ENCODE results near the gene PXDC1.

Gene PXDC1

GRCh38 chr6:3727593-3728108 lies 23.9 kb downstream of the PXDC1 start:
- no peak for DNase-seq
- in situ Hi-C loops (cut with HindIII; ENCODE audit: low pct_ligation_motif_present, low sequenced_read_pairs), result loop anchor here (10.0 kb wide), 1 partner anchor 443 kb away; no protein-coding TSS in a partner anchor
- Histone ChIP-seq H3K36me3 (replicated peaks) (peaks cover 56% of the 10 kb centered on the region), H3K4me3 (ENCODE audit: low read depth, low read length) (no peak overlapping the region), H3K27ac (no peak overlapping the region), H3K27me3 (replicated peaks) (no peaks in the 10 kb centered on the region)
- TF ChIP-seq, protein P1, sequence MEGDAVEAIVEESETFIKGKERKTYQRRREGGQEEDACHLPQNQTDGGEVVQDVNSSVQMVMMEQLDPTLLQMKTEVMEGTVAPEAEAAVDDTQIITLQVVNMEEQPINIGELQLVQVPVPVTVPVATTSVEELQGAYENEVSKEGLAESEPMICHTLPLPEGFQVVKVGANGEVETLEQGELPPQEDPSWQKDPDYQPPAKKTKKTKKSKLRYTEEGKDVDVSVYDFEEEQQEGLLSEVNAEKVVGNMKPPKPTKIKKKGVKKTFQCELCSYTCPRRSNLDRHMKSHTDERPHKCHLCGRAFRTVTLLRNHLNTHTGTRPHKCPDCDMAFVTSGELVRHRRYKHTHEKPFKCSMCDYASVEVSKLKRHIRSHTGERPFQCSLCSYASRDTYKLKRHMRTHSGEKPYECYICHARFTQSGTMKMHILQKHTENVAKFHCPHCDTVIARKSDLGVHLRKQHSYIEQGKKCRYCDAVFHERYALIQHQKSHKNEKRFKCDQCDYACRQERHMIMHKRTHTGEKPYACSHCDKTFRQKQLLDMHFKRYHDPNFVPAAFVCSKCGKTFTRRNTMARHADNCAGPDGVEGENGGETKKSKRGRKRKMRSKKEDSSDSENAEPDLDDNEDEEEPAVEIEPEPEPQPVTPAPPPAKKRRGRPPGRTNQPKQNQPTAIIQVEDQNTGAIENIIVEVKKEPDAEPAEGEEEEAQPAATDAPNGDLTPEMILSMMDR (IDR thresholded peaks at IDR 0.05; ENCODE audit: low read depth, low read length, missing control alignments), result no peak

GRCh38 chr6:3727036-3727435 lies 24.5 kb downstream of the PXDC1 start:
- H3K27me3 ChIP-seq (replicated peaks), result no peaks in the 10 kb centered on the region
- no peak overlapping the region for H3K27ac ChIP-seq
- DNase-seq, result no peak
- TF ChIP-seq, protein P1 (IDR thresholded peaks at IDR 0.05; ENCODE audit: low read depth, low read length, missing control alignments), result no peak
- no peak overlapping the region for H3K4me3 ChIP-seq (ENCODE audit: low read depth, low read length)
- in situ Hi-C loops (cut with HindIII; ENCODE audit: low pct_ligation_motif_present, low sequenced_read_pairs), result loop anchor here (10.0 kb wide), 1 partner anchor 442 kb away; no protein-coding TSS in a partner anchor
- peaks cover 59% of the 10 kb centered on the region for H3K36me3 ChIP-seq (replicated peaks)

DNA sequence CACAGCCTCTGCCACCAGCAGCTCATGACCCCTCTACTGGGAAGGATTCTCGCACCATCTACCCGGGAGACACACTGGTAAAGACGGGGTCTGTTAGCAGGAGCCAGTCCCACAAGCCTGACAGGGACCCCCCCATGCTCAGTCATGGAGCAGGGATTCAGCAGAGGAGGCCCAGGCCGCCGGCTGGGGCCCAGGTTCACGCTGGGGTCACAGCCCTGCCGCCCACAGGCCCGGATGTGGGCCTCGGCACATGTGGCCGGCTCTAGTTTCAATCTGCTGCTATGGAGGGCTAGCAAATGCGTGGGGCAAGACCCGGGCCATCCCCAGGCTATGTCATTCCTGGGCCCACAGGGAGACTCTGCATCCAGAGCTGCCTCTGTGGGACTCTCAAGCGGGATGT lies 25.1 kb downstream of the PXDC1 start:
- in situ Hi-C loops (cut with HindIII; ENCODE audit: low pct_ligation_motif_present, low sequenced_read_pairs), result loop anchor here (10.0 kb wide), 1 partner anchor 442 kb away; no protein-coding TSS in a partner anchor
- no peak for DNase-seq
- Histone ChIP-seq H3K27me3 (replicated peaks) (no peaks in the 10 kb centered on the region), H3K36me3 (replicated peaks) (peaks cover 63% of the 10 kb centered on the region), H3K27ac (peak overlapping the region; percentile 11), H3K4me3 (ENCODE audit: low read depth, low read length) (no peak overlapping the region)
- TF ChIP-seq, protein P1 (IDR thresholded peaks at IDR 0.05; ENCODE audit: low read depth, low read length, missing control alignments), result no peak

DNA sequence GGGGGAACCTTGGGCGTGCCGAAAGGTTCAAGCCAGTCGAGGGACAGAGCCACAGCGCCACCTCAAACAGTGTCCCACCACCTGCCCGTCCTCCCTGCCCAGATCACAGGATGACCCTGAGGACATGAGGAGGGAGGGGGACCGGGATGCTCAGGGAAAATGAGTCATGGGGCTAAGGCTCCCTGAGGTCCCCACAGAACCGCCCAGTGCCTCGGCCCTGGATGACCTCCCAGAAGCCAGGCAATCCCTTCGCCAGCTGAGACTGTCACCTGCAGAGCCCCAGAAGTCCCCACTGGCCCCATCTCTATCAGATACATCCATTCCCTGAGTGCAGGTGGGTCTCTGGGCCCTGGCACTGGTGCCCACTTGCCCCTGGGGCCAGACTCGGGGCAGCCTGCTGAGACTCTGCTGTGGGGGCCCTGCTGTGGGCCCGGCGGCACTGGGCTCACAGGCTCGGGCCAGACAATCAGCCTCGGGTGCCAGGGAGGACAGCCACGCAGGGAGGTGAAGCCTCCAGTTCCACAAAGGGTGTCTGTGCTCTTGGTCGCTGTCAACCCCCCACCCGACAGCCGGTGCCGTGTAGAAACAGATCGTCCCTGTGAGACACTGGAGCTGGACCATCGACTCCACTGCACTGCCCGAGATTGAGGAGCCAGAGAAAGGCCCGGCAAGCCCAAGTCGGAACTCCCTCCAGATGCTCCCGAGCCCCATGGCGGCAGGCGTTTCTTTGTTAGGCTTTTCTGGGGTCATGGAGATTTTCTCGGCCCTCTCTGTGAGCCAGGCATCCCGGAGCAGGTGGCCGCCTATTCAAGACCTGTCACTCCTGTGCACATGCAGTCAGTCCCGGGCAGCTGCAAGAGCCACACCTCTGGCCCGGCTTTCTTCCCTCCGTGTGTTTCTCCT lies 26.1 kb downstream of the PXDC1 start:
- TF ChIP-seq, protein P1 (IDR thresholded peaks at IDR 0.05; ENCODE audit: low read depth, low read length, missing control alignments), result no peak
- in situ Hi-C loops (cut with HindIII; ENCODE audit: low pct_ligation_motif_present, low sequenced_read_pairs), result loop anchor here (10.0 kb wide), 1 partner anchor 441 kb away; no protein-coding TSS in a partner anchor
- H3K27ac ChIP-seq, result no peak overlapping the region
- H3K27me3 ChIP-seq (replicated peaks), result no peaks in the 10 kb centered on the region
- no peak overlapping the region for H3K4me3 ChIP-seq (ENCODE audit: low read depth, low read length)
- H3K36me3 ChIP-seq (replicated peaks), result peaks cover 56% of the 10 kb centered on the region
- no peak for DNase-seq

DNA sequence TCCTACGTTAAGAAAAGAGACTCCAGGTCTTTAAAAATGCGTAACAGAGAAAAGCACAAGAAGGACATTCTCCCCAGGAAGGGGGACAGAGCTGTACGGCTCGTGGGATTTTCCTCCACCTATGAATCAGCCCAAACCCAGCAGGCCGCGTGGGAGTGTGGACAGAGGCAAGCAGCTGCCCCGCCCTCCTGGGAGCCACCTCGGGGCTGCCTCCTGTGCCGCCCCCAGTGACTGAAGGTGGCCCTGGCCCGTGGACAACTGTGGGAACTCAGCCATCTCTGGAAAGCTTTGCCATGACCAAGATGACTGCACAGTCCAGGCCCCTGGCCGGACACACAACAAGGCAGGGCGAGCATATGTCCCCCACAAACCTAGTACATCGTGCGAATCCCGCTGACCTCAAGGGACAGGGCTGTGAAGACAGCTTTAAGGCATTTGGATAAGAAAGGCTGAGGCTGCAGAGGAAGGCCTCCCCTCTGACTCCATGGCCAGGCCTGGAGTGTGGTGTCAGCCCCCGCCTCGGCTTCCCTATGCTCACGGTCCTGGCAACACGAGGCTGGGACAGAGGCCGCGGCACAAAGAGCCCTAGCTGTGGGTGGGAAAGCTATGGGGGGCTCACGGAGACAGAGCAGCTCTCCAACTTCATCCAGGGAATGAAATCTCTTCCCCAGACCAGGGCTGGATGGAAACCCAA lies 26.9 kb downstream of the PXDC1 start:
- Histone ChIP-seq H3K4me3 (ENCODE audit: low read depth, low read length) (no peak overlapping the region), H3K36me3 (replicated peaks) (peaks cover 54% of the 10 kb centered on the region), H3K27ac (peak overlapping the region; percentile 13), H3K27me3 (replicated peaks) (no peaks in the 10 kb centered on the region)
- DNase-seq, result peak; percentile 49
- TF ChIP-seq, protein P1 (IDR thresholded peaks at IDR 0.05; ENCODE audit: low read depth, low read length, missing control alignments), result no peak
- in situ Hi-C loops (cut with HindIII; ENCODE audit: low pct_ligation_motif_present, low sequenced_read_pairs), result loop anchor here (10.0 kb wide), 1 partner anchor 440 kb away; no protein-coding TSS in a partner anchor
